Upper lobe of left lung (tissue), 4 donors: ENCODE data around the gene KCNH1.

Source experiments
- CTCF ChIP-seq, 6 experiments: fragments of 450-650 bp in 4 of 6; fragments of 200-600 bp in 2 of 6; sonication (generic) in 2 of 6; IDR thresholded peaks; one replicate each; pipeline ENCODE4 v1.5.1; 2016 to 2019; ENCODE audit warnings: antibody characterized with exemption in 6 of 6
- POLR2A ChIP-seq, 4 donors: fragments of 450-650 bp; IDR thresholded peaks; one replicate each; pipeline ENCODE4 v1.5.1; 2016 to 2017; ENCODE audit warnings: antibody characterized with exemption in 4 of 4, mild to moderate bottlenecking in 2 of 4
- POLR2AphosphoS5 ChIP-seq, 2 donors: sonication (generic); formaldehyde crosslinking; IDR thresholded peaks; one replicate each; pipeline ENCODE4 v1.5.1; 2017; ENCODE audit warnings: antibody characterized with exemption in 2 of 2

- TF ChIP-seq POLR2AphosphoS5 (IDR thresholded peaks at IDR 0.05) (no peak), CTCF (IDR thresholded peaks at IDR 0.05) (no peak), POLR2A (IDR thresholded peaks at IDR 0.05) (no peak)
Measured at GRCh38 chr1:210696709-210697108, 437.2 kb downstream of the KCNH1 start.
